PC-9 (cell line): ENCODE measurements around the gene FPR1. TPM values are rescaled to one million over a fixed set of nuclear protein-coding genes. Genes with fewer than 3 reads are reported as not detected.

ENCODE experiments used
- BruUV-seq: library from RNA; stranded (reverse); fragments of 400-500 nt; replicated peaks from 2 replicates; lab custom pipeline; 2021; lab: Mats Ljungman, UMichigan
- CTCF ChIA-PET: fragments of 300-600 bp; sonication (Branson Sonifier 250); formaldehyde crosslinking; loops from one replicate; lab custom pipeline; 2022; ENCODE audit warnings: antibody characterized with exemption; lab: Charles Lee
- POLR2A ChIA-PET: fragments of 300-600 bp; sonication (Branson Sonifier 250); formaldehyde crosslinking; loops from one replicate; lab custom pipeline; 2022; ENCODE audit warnings: antibody characterized with exemption; ENCODE audit not compliant: unreplicated experiment; lab: Charles Lee
- DNase-seq, 2 experiments: peaks; one replicate each; pipeline versions ENCODE4 v3.0.0 to v3.0.0-alpha.2; 2015 to 2022; ENCODE audit warnings: mixed read lengths in 1 of 2
- H2AFZ ChIP-seq: fragments of 200-600 bp; sonication (generic); 2 replicates; pipeline ENCODE4 v1.8.1; 2017; ENCODE audit warnings: antibody characterized with exemption
- H3F3A ChIP-seq: fragments of 200-600 bp; sonication (generic); 2 replicates; pipeline ENCODE4 v1.8.1; 2017; ENCODE audit warnings: antibody characterized with exemption, mild to moderate bottlenecking, low read depth; ENCODE audit not compliant: insufficient read depth
- H3K27ac ChIP-seq: fragments of 200-600 bp; sonication (generic); 2 replicates; pipeline ENCODE4 v1.6.1; 2016; ENCODE audit warnings: mixed run types
- H3K27me3 ChIP-seq: fragments of 200-600 bp; sonication (generic); 2 replicates; pipeline ENCODE4 v1.6.1; 2016; ENCODE audit warnings: low read depth, mixed run types; ENCODE audit not compliant: insufficient read depth
- H3K36me3 ChIP-seq: fragments of 200-600 bp; sonication (generic); 2 replicates; pipeline ENCODE4 v1.6.1; 2016; ENCODE audit warnings: low read depth, mixed run types
- H3K4me1 ChIP-seq: fragments of 200-600 bp; sonication (generic); replicated peaks from 2 replicates; pipeline ENCODE4 v1.6.1; 2016; ENCODE audit warnings: mixed run types; ENCODE audit not compliant: insufficient read depth
- H3K4me2 ChIP-seq: fragments of 200-600 bp; sonication (generic); 2 replicates; pipeline ENCODE4 v1.6.1; 2017; ENCODE audit warnings: mixed run types
- H3K4me3 ChIP-seq: fragments of 200-600 bp; sonication (generic); 2 replicates; pipeline ENCODE4 v1.6.1; 2016; ENCODE audit warnings: mixed run types
- H3K79me2 ChIP-seq: fragments of 200-600 bp; sonication (generic); 2 replicates; pipeline ENCODE4 v1.6.1; 2017; ENCODE audit warnings: low read depth, mixed run types
- H3K9me2 ChIP-seq: fragments of 200-600 bp; sonication (generic); 2 replicates; pipeline ENCODE4 v1.8.1; 2017; ENCODE audit warnings: mild to moderate bottlenecking; ENCODE audit not compliant: insufficient read depth
- H3K9me3 ChIP-seq: fragments of 200-600 bp; sonication (generic); 2 replicates; pipeline ENCODE4 v1.8.1; 2016; ENCODE audit warnings: low read depth; ENCODE audit not compliant: insufficient read depth
- H4K20me1 ChIP-seq: fragments of 200-600 bp; sonication (generic); 2 replicates; pipeline ENCODE4 v1.8.1; 2017; ENCODE audit not compliant: insufficient read depth
- EZH2 ChIP-seq: fragments of 200-600 bp; sonication (generic); IDR thresholded peaks from 2 replicates; pipeline ENCODE4 v1.8.0; 2017; ENCODE audit warnings: antibody characterized with exemption, low read depth
- intact Hi-C: fragments of 100-400 bp; cut with micrococcal nuclease; formaldehyde crosslinking; loops from one replicate; pipeline ENCODE4 v1.10.0; 2022; ENCODE audit not compliant: unreplicated experiment
- total RNA-seq: library from RNA; stranded (reverse); gene quantifications from 2 replicates; pipeline ENCODE4 v1.2.3, GENCODE V29; 2021
- TF ChIP-seq, protein P1 (sequence below): fragments of 200-600 bp; sonication (generic); conservative IDR thresholded peaks from 2 replicates; pipeline ENCODE4 v1.6.1; 2017; ENCODE audit warnings: mixed run types, antibody characterized with exemption, mild to moderate bottlenecking, moderate library complexity

Gene FPR1
- total RNA-seq, 1 experiment from 2014 or later = not detected

- ChIA-PET POLR2A (interaction anchor here (0.6 to 0.8 kb wide), 4 partner anchors 12 to 132 kb away, joined by 3 to 35 read pairs (median 8); partner anchors contain the start of gene ZNF175), CTCF (no interaction called here)
- Histone ChIP-seq H3K79me2 (peaks cover 11% of the 10 kb centered on the region), H4K20me1 (0 out of 2 replicates have a peak, but pooled peaks cover 7% of the 10 kb centered on the region), H3K27ac (no peak overlapping the region), H3K9me3 (no peaks in the 10 kb centered on the region), H2AFZ (no peak overlapping the region), H3K4me2 (no peak overlapping the region), H3F3A (peaks cover 44% of the 10 kb centered on the region), H3K4me3 (no peak overlapping the region), H3K4me1 (peaks cover 8% of the 10 kb centered on the region; the same call in 1 of the 2 replicates), H3K27me3 (no peaks in the 10 kb centered on the region), H3K9me2 (no peaks in the 10 kb centered on the region), H3K36me3 (peaks cover 10% of the 10 kb centered on the region; the same call in 1 of the 2 replicates)
- peak in 1 of 2 experiments; percentile 59 for DNase-seq
- no TSS peak for BruUV-seq
- intact Hi-C loops = loop anchor here (1.0 to 10.0 kb wide), 4 partner anchors 14 to 336 kb away; partner anchors contain the start of genes CLDND2, ETFB and ZNF613
- TF ChIP-seq, protein P1, sequence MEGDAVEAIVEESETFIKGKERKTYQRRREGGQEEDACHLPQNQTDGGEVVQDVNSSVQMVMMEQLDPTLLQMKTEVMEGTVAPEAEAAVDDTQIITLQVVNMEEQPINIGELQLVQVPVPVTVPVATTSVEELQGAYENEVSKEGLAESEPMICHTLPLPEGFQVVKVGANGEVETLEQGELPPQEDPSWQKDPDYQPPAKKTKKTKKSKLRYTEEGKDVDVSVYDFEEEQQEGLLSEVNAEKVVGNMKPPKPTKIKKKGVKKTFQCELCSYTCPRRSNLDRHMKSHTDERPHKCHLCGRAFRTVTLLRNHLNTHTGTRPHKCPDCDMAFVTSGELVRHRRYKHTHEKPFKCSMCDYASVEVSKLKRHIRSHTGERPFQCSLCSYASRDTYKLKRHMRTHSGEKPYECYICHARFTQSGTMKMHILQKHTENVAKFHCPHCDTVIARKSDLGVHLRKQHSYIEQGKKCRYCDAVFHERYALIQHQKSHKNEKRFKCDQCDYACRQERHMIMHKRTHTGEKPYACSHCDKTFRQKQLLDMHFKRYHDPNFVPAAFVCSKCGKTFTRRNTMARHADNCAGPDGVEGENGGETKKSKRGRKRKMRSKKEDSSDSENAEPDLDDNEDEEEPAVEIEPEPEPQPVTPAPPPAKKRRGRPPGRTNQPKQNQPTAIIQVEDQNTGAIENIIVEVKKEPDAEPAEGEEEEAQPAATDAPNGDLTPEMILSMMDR = no peak
- TF ChIP-seq EZH2 = no peak
These were observed 48.7 kb downstream of the FPR1 start for GRCh38 chr19:51702825-51703574.

- Histone ChIP-seq H3F3A (peaks cover 42% of the 10 kb centered on the region), H3K36me3 (peaks cover 10% of the 10 kb centered on the region; the same call in 1 of the 2 replicates), H4K20me1 (0 out of 2 replicates have a peak, but pooled peaks cover 7% of the 10 kb centered on the region), H3K79me2 (peaks cover 11% of the 10 kb centered on the region), H2AFZ (no peak overlapping the region), H3K27ac (no peak overlapping the region), H3K9me3 (no peaks in the 10 kb centered on the region), H3K4me1 (peaks cover 8% of the 10 kb centered on the region; the same call in 1 of the 2 replicates), H3K9me2 (no peaks in the 10 kb centered on the region), H3K27me3 (no peaks in the 10 kb centered on the region), H3K4me3 (no peak overlapping the region), H3K4me2 (no peak overlapping the region)
- ChIA-PET CTCF (no interaction called here), POLR2A (interaction anchor here (0.6 to 0.8 kb wide), 2 partner anchors 14 to 131 kb away, joined by 10 to 35 read pairs; partner anchors contain the start of gene ZNF175)
- DNase-seq = peak in 1 of 2 experiments; percentile 92
- BruUV-seq = no TSS peak
- intact Hi-C loops = loop anchor here (1.0 to 10.0 kb wide), 4 partner anchors 13 to 335 kb away; partner anchors contain the start of genes CLDND2, ETFB and ZNF613
- TF ChIP-seq, protein P1 = no peak
- no peak for TF ChIP-seq EZH2
These were observed 49.4 kb downstream of the FPR1 start for GRCh38 chr19:51702103-51702824.

GRCh38 chr19:51701468-51702100 is 50.1 kb downstream of the FPR1 start:
- H3K36me3 ChIP-seq = peaks cover 10% of the 10 kb centered on the region; the same call in 1 of the 2 replicates
- H3K4me3 ChIP-seq = no peak overlapping the region
- H3K4me1 ChIP-seq = peaks cover 8% of the 10 kb centered on the region; the same call in 1 of the 2 replicates
- peaks cover 37% of the 10 kb centered on the region for H3F3A ChIP-seq
- TSS peak; percentile 47 for BruUV-seq
- peaks cover 11% of the 10 kb centered on the region for H3K79me2 ChIP-seq
- H3K27ac ChIP-seq = no peak overlapping the region
- no peak overlapping the region for H2AFZ ChIP-seq
- DNase-seq = no peak
- no peaks in the 10 kb centered on the region for H3K9me3 ChIP-seq
- intact Hi-C loops = loop anchor here (1.0 to 10.0 kb wide), 4 partner anchors 12 to 334 kb away; partner anchors contain the start of genes CLDND2, ETFB and ZNF613
- H3K9me2 ChIP-seq = no peaks in the 10 kb centered on the region
- 0 out of 2 replicates have a peak, but pooled peaks cover 7% of the 10 kb centered on the region for H4K20me1 ChIP-seq
- CTCF ChIA-PET = no interaction called here
- POLR2A ChIA-PET = no interaction called here
- no peaks in the 10 kb centered on the region for H3K27me3 ChIP-seq
- H3K4me2 ChIP-seq = no peak overlapping the region
- no peak for TF ChIP-seq EZH2
- TF ChIP-seq, protein P1 = no peak
